Measurements from ENCODE around the gene NPM1. TPM values are rescaled to one million over a fixed set of nuclear protein-coding genes. Genes with fewer than 3 reads are reported as not detected.

The NPM1 gene
- total RNA-seq, 1 experiment from 2014 or later, result 2,693 TPM

DNA sequence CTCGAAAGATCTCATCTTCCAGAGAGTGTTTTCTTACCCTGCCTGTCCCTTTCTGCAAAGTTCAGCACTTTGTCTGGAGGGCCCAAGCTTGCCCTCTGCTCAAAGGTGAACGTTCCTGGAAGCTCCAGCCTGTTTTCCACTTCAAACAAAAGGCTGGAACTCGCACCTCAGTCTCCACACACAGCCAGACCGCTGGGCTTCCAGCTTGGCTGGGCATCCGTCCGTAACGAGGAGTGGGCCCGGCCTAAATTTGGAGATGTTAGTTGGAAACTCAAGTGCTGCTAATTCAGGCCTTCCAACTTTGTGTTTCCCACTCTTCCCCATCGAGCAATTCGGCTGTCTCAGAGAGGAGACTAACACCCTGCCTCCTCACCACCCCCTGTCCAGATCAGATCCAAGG is 66.9 kb downstream of the NPM1 start:
- H3K4me1 ChIP-seq (ENCODE audit: control insufficient read depth in 1 of 2, insufficient read depth in 2 of 2, low read length in 2 of 2), result peaks cover 12 to 28% of the 10 kb centered on the region in 2 experiments
- H3K36me3 ChIP-seq (ENCODE audit: control insufficient read depth in 1 of 2, insufficient read depth in 2 of 2, low read length in 2 of 2), result no peaks in the 10 kb centered on the region
- no peak overlapping the region for H2AFZ ChIP-seq (ENCODE audit: low read depth, low read length, poor library complexity, severe bottlenecking)
- ChIA-PET POLR2A (no interaction called here), RAD21 (ENCODE audit: low non-redundant PET in 1 of 2, low total read pairs in 2 of 2, uncharacterized antibody in 2 of 2, unreplicated experiment in 2 of 2) (no interaction called here), CTCF (no interaction called here)
- no peaks in the 10 kb centered on the region for H3K79me2 ChIP-seq (ENCODE audit: insufficient read depth, low read length)
- no peak for DNase-seq (ENCODE audit: low read depth, low spot score)
- no peaks in the 10 kb centered on the region for H3K27me3 ChIP-seq (ENCODE audit: insufficient read depth, low read length)
- H4K20me1 ChIP-seq (ENCODE audit: insufficient read depth), result no peaks in the 10 kb centered on the region
- intact Hi-C loops (cut with micrococcal nuclease), result no loop called here
- H3K9me3 ChIP-seq (ENCODE audit: control insufficient read depth in 1 of 2, insufficient read depth in 1 of 2, low read depth in 1 of 2, low read length in 2 of 2), result no peaks in the 10 kb centered on the region
- H3K27ac ChIP-seq (ENCODE audit: low read depth, low read length), result no peak overlapping the region
- TF ChIP-seq, protein P1, sequence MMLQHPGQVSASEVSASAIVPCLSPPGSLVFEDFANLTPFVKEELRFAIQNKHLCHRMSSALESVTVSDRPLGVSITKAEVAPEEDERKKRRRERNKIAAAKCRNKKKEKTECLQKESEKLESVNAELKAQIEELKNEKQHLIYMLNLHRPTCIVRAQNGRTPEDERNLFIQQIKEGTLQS (IDR thresholded peaks at IDR 0.05), result no peak
- TF ChIP-seq ELF1 (IDR thresholded peaks at IDR 0.05; ENCODE audit: borderline replicate concordance, low read depth), result no peak
- TF ChIP-seq EGR1 (IDR thresholded peaks at IDR 0.05; ENCODE audit: low read depth), result no peak
- TF ChIP-seq, protein P2, sequence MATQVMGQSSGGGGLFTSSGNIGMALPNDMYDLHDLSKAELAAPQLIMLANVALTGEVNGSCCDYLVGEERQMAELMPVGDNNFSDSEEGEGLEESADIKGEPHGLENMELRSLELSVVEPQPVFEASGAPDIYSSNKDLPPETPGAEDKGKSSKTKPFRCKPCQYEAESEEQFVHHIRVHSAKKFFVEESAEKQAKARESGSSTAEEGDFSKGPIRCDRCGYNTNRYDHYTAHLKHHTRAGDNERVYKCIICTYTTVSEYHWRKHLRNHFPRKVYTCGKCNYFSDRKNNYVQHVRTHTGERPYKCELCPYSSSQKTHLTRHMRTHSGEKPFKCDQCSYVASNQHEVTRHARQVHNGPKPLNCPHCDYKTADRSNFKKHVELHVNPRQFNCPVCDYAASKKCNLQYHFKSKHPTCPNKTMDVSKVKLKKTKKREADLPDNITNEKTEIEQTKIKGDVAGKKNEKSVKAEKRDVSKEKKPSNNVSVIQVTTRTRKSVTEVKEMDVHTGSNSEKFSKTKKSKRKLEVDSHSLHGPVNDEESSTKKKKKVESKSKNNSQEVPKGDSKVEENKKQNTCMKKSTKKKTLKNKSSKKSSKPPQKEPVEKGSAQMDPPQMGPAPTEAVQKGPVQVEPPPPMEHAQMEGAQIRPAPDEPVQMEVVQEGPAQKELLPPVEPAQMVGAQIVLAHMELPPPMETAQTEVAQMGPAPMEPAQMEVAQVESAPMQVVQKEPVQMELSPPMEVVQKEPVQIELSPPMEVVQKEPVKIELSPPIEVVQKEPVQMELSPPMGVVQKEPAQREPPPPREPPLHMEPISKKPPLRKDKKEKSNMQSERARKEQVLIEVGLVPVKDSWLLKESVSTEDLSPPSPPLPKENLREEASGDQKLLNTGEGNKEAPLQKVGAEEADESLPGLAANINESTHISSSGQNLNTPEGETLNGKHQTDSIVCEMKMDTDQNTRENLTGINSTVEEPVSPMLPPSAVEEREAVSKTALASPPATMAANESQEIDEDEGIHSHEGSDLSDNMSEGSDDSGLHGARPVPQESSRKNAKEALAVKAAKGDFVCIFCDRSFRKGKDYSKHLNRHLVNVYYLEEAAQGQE (IDR thresholded peaks at IDR 0.05; ENCODE audit: low read depth), result no peak
- H3K9me2 ChIP-seq (ENCODE audit: insufficient read depth), result no peaks in the 10 kb centered on the region
- no peak for ATAC-seq
- H3K4me2 ChIP-seq (ENCODE audit: low read length), result no peak overlapping the region
- H3K9ac ChIP-seq (ENCODE audit: low read length), result no peak overlapping the region
- BruUV-seq (replicated peaks), result no TSS peak
- H3K4me3 ChIP-seq (replicated peaks in 1 of 2; ENCODE audit: low read depth in 1 of 2, low read length in 2 of 2), result no peak overlapping the region

DNA sequence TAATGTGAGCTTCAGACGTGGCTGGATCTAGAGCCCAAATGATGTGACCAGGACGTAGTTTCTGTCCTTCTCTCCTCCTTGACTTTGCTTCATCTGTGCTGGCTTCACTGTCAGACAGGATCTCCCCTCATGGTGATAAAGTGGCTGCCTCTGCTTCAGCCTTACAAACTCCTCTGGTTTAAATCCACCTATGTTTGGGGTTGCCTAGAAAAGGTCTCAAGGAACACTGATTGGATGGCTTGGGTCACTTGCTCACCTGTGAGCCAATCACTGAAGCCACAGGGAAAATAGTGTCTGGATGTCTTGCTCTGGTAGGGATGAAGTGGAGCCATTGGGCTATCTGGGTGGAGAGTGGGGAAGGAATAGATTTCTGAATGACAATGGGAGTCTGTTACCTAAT is 67.9 kb downstream of the NPM1 start:
- CTCF ChIA-PET, result no interaction called here
- H3K9me2 ChIP-seq (ENCODE audit: insufficient read depth), result no peaks in the 10 kb centered on the region
- no peaks in the 10 kb centered on the region for H3K27me3 ChIP-seq (ENCODE audit: insufficient read depth, low read length)
- H4K20me1 ChIP-seq (ENCODE audit: insufficient read depth), result no peaks in the 10 kb centered on the region
- POLR2A ChIA-PET, result no interaction called here
- DNase-seq (ENCODE audit: low read depth, low spot score) (no peak), ATAC-seq (no peak)
- RAD21 ChIA-PET (ENCODE audit: low non-redundant PET in 1 of 2, low total read pairs in 2 of 2, uncharacterized antibody in 2 of 2, unreplicated experiment in 2 of 2), result no interaction called here
- H3K4me2 ChIP-seq (ENCODE audit: low read length), result no peak overlapping the region
- H2AFZ ChIP-seq (ENCODE audit: low read depth, low read length, poor library complexity, severe bottlenecking), result no peak overlapping the region
- no TSS peak for BruUV-seq (replicated peaks)
- H3K36me3 ChIP-seq (ENCODE audit: control insufficient read depth in 1 of 2, insufficient read depth in 2 of 2, low read length in 2 of 2), result no peaks in the 10 kb centered on the region
- no peaks in the 10 kb centered on the region for H3K9me3 ChIP-seq (ENCODE audit: control insufficient read depth in 1 of 2, insufficient read depth in 1 of 2, low read depth in 1 of 2, low read length in 2 of 2)
- no peak overlapping the region for H3K9ac ChIP-seq (ENCODE audit: low read length)
- TF ChIP-seq ELF1 (IDR thresholded peaks at IDR 0.05; ENCODE audit: borderline replicate concordance, low read depth) (no peak), ZFX (IDR thresholded peaks at IDR 0.05) (no peak)
- TF ChIP-seq, protein P1 (IDR thresholded peaks at IDR 0.05), result no peak
- TF ChIP-seq, protein P3, sequence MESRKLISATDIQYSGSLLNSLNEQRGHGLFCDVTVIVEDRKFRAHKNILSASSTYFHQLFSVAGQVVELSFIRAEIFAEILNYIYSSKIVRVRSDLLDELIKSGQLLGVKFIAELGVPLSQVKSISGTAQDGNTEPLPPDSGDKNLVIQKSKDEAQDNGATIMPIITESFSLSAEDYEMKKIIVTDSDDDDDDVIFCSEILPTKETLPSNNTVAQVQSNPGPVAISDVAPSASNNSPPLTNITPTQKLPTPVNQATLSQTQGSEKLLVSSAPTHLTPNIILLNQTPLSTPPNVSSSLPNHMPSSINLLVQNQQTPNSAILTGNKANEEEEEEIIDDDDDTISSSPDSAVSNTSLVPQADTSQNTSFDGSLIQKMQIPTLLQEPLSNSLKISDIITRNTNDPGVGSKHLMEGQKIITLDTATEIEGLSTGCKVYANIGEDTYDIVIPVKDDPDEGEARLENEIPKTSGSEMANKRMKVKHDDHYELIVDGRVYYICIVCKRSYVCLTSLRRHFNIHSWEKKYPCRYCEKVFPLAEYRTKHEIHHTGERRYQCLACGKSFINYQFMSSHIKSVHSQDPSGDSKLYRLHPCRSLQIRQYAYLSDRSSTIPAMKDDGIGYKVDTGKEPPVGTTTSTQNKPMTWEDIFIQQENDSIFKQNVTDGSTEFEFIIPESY (IDR thresholded peaks at IDR 0.05; ENCODE audit: extremely low read depth, insufficient replicate concordance, low read length), result no peak
- peaks cover 6 to 18% of the 10 kb centered on the region in 2 experiments for H3K4me1 ChIP-seq (ENCODE audit: control insufficient read depth in 1 of 2, insufficient read depth in 2 of 2, low read length in 2 of 2)
- H3K79me2 ChIP-seq (ENCODE audit: insufficient read depth, low read length), result no peaks in the 10 kb centered on the region
- H3K27ac ChIP-seq (ENCODE audit: low read depth, low read length), result no peak overlapping the region
- intact Hi-C loops (cut with micrococcal nuclease), result no loop called here
- no peak overlapping the region for H3K4me3 ChIP-seq (replicated peaks in 1 of 2; ENCODE audit: low read depth in 1 of 2, low read length in 2 of 2)
